CD4-positive, alpha-beta memory T cell (primary cell): ENCODE data around the gene SRGAP3. TPM values are rescaled to one million over a fixed set of nuclear protein-coding genes. Genes with fewer than 3 reads are reported as not detected.
A peak's percentile ranks its signal among the peaks of the same experiment; 100 is the strongest.

Experiments used
- CTCF ChIA-PET: fragments of 350-600 bp; sonication (Branson Sonifier 250); formaldehyde crosslinking; loops from one replicate; lab custom pipeline; 2021; ENCODE audit warnings: inconsistent platforms; ENCODE audit not compliant: partially characterized antibody; lab: Charles Lee
- POLR2A ChIA-PET: fragments of 350-600 bp; sonication (Branson Sonifier 250); formaldehyde crosslinking; loops from one replicate; lab custom pipeline; 2021; ENCODE audit not compliant: partially characterized antibody; lab: Charles Lee
- DNase-seq, 5 donors: peaks; one replicate each; pipeline versions ENCODE4 v3.0.0 to v3.0.0-alpha.2; 2020 to 2022; ENCODE audit warnings: mixed read lengths in 1 of 5
- H3K27ac ChIP-seq: one replicate; pipeline ENCODE4 v1.7.0; 2013; ENCODE audit warnings: low read depth, low read length
- H3K27me3 ChIP-seq: 2 replicates; pipeline ENCODE4 v1.7.0; 2013; ENCODE audit warnings: mild to moderate bottlenecking, low read length, moderate library complexity; ENCODE audit not compliant: insufficient read depth
- H3K36me3 ChIP-seq: 2 replicates; pipeline ENCODE4 v1.7.0; 2013; ENCODE audit warnings: mild to moderate bottlenecking, low read length, moderate library complexity; ENCODE audit not compliant: insufficient read depth
- H3K4me1 ChIP-seq: 2 replicates; pipeline ENCODE4 v1.7.0; 2013; ENCODE audit warnings: mild to moderate bottlenecking, low read length, moderate library complexity; ENCODE audit not compliant: insufficient read depth
- H3K4me3 ChIP-seq, 2 donors: one replicate each; pipeline ENCODE4 v1.7.0; 2013; ENCODE audit warnings: low read length in 2 of 2, mild to moderate bottlenecking in 1 of 2
- H3K9me3 ChIP-seq, 2 donors: one replicate each; pipeline ENCODE4 v1.7.0; 2013; ENCODE audit warnings: low read length in 2 of 2, control low read depth in 1 of 2; ENCODE audit not compliant: control insufficient read depth in 1 of 2
- H3K27ac Mint-ChIP-seq, 7 donors: one replicate each; pipeline ENCODE4 v1.8.0; 2020 to 2021; ENCODE audit warnings: mixed read lengths in 7 of 7, mild to moderate bottlenecking in 6 of 7, inconsistent platforms in 3 of 7, moderate library complexity in 3 of 7
- H3K27me3 Mint-ChIP-seq, 2 donors: one replicate each; pipeline ENCODE4 v1.8.0; 2020 to 2021; ENCODE audit warnings: mixed read lengths in 2 of 2
- H3K36me3 Mint-ChIP-seq, 2 donors: one replicate each; pipeline ENCODE4 v1.8.0; 2020 to 2021; ENCODE audit warnings: mixed read lengths in 2 of 2, inconsistent platforms in 1 of 2, mild to moderate bottlenecking in 1 of 2
- H3K4me1 Mint-ChIP-seq, 4 donors: one replicate each; pipeline ENCODE4 v1.8.0; 2020 to 2021; ENCODE audit warnings: mixed read lengths in 4 of 4, mild to moderate bottlenecking in 1 of 4
- H3K4me3 Mint-ChIP-seq, 8 donors: one replicate each; pipeline ENCODE4 v1.8.0; 2020 to 2021; ENCODE audit warnings: mixed read lengths in 8 of 8, mild to moderate bottlenecking in 7 of 8, moderate library complexity in 6 of 8, inconsistent platforms in 3 of 8
- H3K9me3 Mint-ChIP-seq, 8 donors: one replicate each; pipeline ENCODE4 v1.8.0; 2020 to 2021; ENCODE audit warnings: mixed read lengths in 8 of 8, mild to moderate bottlenecking in 5 of 8, inconsistent platforms in 3 of 8, moderate library complexity in 1 of 8
- intact Hi-C: fragments of 100-400 bp; cut with micrococcal nuclease; formaldehyde crosslinking; loops from one replicate; pipeline ENCODE4 v1.15.1; 2023
- polyA plus RNA-seq, 2 donors: library from polyadenylated mRNA; unstranded; fragments of 300-500 nt; fragmentation: Illumina TruSeq; gene quantifications; one replicate each; pipeline ENCODE4 v1.2.3, GENCODE V29; 2021
- total RNA-seq, 2 experiments: library from RNA; stranded (reverse); gene quantifications; one replicate each; pipeline ENCODE4 v1.2.3, GENCODE V29; 2021

Gene SRGAP3
- total and polyA plus RNA-seq, 4 experiments from 2014 or later, result 0.35 to 2.4 (median 1.7) TPM

GRCh38 chr3:9135930-9136525 lies 113.4 kb downstream of the SRGAP3 start:
- peak overlapping the region in 2 of 8 donors; percentile 23 to 43 for H3K4me3 Mint-ChIP-seq
- CTCF ChIA-PET, result no interaction called here
- H3K36me3 Mint-ChIP-seq, result no peaks in the 10 kb centered on the region
- H3K4me1 ChIP-seq, result no peaks in the 10 kb centered on the region
- no peaks in the 10 kb centered on the region for H3K27me3 ChIP-seq
- peaks cover 6 to 24% of the 10 kb centered on the region in 2 donors for H3K27me3 Mint-ChIP-seq
- DNase-seq, result no peak
- H3K9me3 Mint-ChIP-seq, result peaks cover 0 to 7% (median 3%) of the 10 kb centered on the region in 8 donors
- POLR2A ChIA-PET, result no interaction called here
- H3K4me3 ChIP-seq, result no peak overlapping the region
- no peaks in the 10 kb centered on the region for H3K36me3 ChIP-seq
- no peak overlapping the region for H3K27ac Mint-ChIP-seq
- H3K4me1 Mint-ChIP-seq, result peaks cover 0 to 2% (median 0%) of the 10 kb centered on the region in 4 donors
- intact Hi-C loops, result no loop called here
- H3K27ac ChIP-seq, result no peak overlapping the region
- H3K9me3 ChIP-seq, result no peaks in the 10 kb centered on the region

- H3K27ac Mint-ChIP-seq, result no peak overlapping the region
These were observed 113.9 kb downstream of the SRGAP3 start for GRCh38 chr3:9135526-9135925.

GRCh38 chr3:9133656-9134055 lies 115.8 kb downstream of the SRGAP3 start:
- no peaks in the 10 kb centered on the region for H3K36me3 Mint-ChIP-seq
- ChIA-PET CTCF (no interaction called here), POLR2A (no interaction called here)
- no peak for DNase-seq
- no peaks in the 10 kb centered on the region for H3K9me3 ChIP-seq
- H3K4me3 ChIP-seq, result no peak overlapping the region
- no peaks in the 10 kb centered on the region for H3K27me3 ChIP-seq
- peaks cover 4 to 21% of the 10 kb centered on the region in 2 donors for H3K27me3 Mint-ChIP-seq
- no peaks in the 10 kb centered on the region for H3K36me3 ChIP-seq
- no peak overlapping the region for H3K27ac ChIP-seq
- peaks cover 0 to 4% (median under 1%) of the 10 kb centered on the region in 4 donors for H3K4me1 Mint-ChIP-seq
- no peaks in the 10 kb centered on the region for H3K9me3 Mint-ChIP-seq
- no peaks in the 10 kb centered on the region for H3K4me1 ChIP-seq
- H3K27ac Mint-ChIP-seq, result no peak overlapping the region
- no peak overlapping the region for H3K4me3 Mint-ChIP-seq
- intact Hi-C loops, result no loop called here

More at GRCh38 chr3:9135526-9135925, 113.9 kb downstream of the SRGAP3 start:
- Mint-ChIP-seq H3K4me1 (peaks cover 0 to 2% (median 0%) of the 10 kb centered on the region in 4 donors), H3K27me3 (peaks cover 6 to 24% of the 10 kb centered on the region in 2 donors), H3K4me3 (peak overlapping the region in 2 of 8 donors; percentile 14 to 69), H3K36me3 (no peaks in the 10 kb centered on the region), H3K9me3 (peaks cover 0 to 7% (median 3%) of the 10 kb centered on the region in 8 donors)
- Histone ChIP-seq H3K4me1 (no peaks in the 10 kb centered on the region), H3K27me3 (no peaks in the 10 kb centered on the region), H3K4me3 (no peak overlapping the region), H3K9me3 (no peaks in the 10 kb centered on the region), H3K36me3 (no peaks in the 10 kb centered on the region), H3K27ac (no peak overlapping the region)
- CTCF ChIA-PET, result no interaction called here
- POLR2A ChIA-PET, result no interaction called here
- no peak for DNase-seq
- intact Hi-C loops, result no loop called here

- Mint-ChIP-seq H3K4me1 (peaks cover 0 to 4% (median under 1%) of the 10 kb centered on the region in 4 donors), H3K9me3 (no peaks in the 10 kb centered on the region), H3K27ac (no peak overlapping the region), H3K4me3 (no peak overlapping the region), H3K36me3 (no peaks in the 10 kb centered on the region), H3K27me3 (peaks cover 3 to 4% of the 10 kb centered on the region in 2 donors)
- intact Hi-C loops, result no loop called here
- Histone ChIP-seq H3K4me1 (no peaks in the 10 kb centered on the region), H3K27ac (no peak overlapping the region), H3K36me3 (no peaks in the 10 kb centered on the region), H3K4me3 (no peak overlapping the region), H3K9me3 (no peaks in the 10 kb centered on the region), H3K27me3 (no peaks in the 10 kb centered on the region)
- ChIA-PET POLR2A (no interaction called here), CTCF (no interaction called here)
- DNase-seq, result no peak
These were observed 118.8 kb downstream of the SRGAP3 start for GRCh38 chr3:9130345-9131305.

- Mint-ChIP-seq H3K4me3 (no peak overlapping the region), H3K27ac (no peak overlapping the region), H3K27me3 (peaks cover 0 to 2% of the 10 kb centered on the region in 2 donors), H3K4me1 (peaks cover 0 to 4% (median under 1%) of the 10 kb centered on the region in 4 donors), H3K36me3 (no peaks in the 10 kb centered on the region), H3K9me3 (no peaks in the 10 kb centered on the region)
- ChIA-PET CTCF (no interaction called here), POLR2A (no interaction called here)
- H3K9me3 ChIP-seq, result no peaks in the 10 kb centered on the region
- H3K27ac ChIP-seq, result no peak overlapping the region
- no peak for DNase-seq
- no peak overlapping the region for H3K4me3 ChIP-seq
- intact Hi-C loops, result no loop called here
- no peaks in the 10 kb centered on the region for H3K27me3 ChIP-seq
- no peaks in the 10 kb centered on the region for H3K36me3 ChIP-seq
- no peaks in the 10 kb centered on the region for H3K4me1 ChIP-seq
These were observed 120.1 kb downstream of the SRGAP3 start for GRCh38 chr3:9129365-9129764.

- no peaks in the 10 kb centered on the region for H3K36me3 Mint-ChIP-seq
- DNase-seq, result no peak
- Histone ChIP-seq H3K4me3 (no peak overlapping the region), H3K4me1 (no peaks in the 10 kb centered on the region), H3K27me3 (no peaks in the 10 kb centered on the region), H3K36me3 (no peaks in the 10 kb centered on the region), H3K9me3 (no peaks in the 10 kb centered on the region), H3K27ac (no peak overlapping the region)
- H3K9me3 Mint-ChIP-seq, result no peaks in the 10 kb centered on the region
- intact Hi-C loops, result no loop called here
- no peak overlapping the region for H3K4me3 Mint-ChIP-seq
- ChIA-PET POLR2A (no interaction called here), CTCF (no interaction called here)
- peaks cover 0 to 4% (median 0%) of the 10 kb centered on the region in 4 donors for H3K4me1 Mint-ChIP-seq
- no peaks in the 10 kb centered on the region for H3K27me3 Mint-ChIP-seq
- H3K27ac Mint-ChIP-seq, result no peak overlapping the region
These were observed 124.0 kb downstream of the SRGAP3 start for GRCh38 chr3:9125278-9125951.

- POLR2A ChIA-PET, result no interaction called here
- Histone ChIP-seq H3K27ac (no peak overlapping the region), H3K36me3 (no peaks in the 10 kb centered on the region), H3K4me1 (no peaks in the 10 kb centered on the region), H3K4me3 (no peak overlapping the region), H3K27me3 (no peaks in the 10 kb centered on the region), H3K9me3 (no peaks in the 10 kb centered on the region)
- Mint-ChIP-seq H3K4me3 (no peak overlapping the region), H3K4me1 (no peaks in the 10 kb centered on the region), H3K36me3 (no peaks in the 10 kb centered on the region), H3K27ac (peak overlapping the region in 1 of 7 donors; percentile 5), H3K27me3 (no peaks in the 10 kb centered on the region), H3K9me3 (no peaks in the 10 kb centered on the region)
- intact Hi-C loops, result no loop called here
- CTCF ChIA-PET, result no interaction called here
- no peak for DNase-seq
These were observed 124.7 kb downstream of the SRGAP3 start for GRCh38 chr3:9124730-9125129.
